ENCODE data around the gene MEIS2. TPM values are rescaled to one million over a fixed set of nuclear protein-coding genes. Genes with fewer than 3 reads are reported as not detected.

Gene MEIS2
- total and polyA plus RNA-seq, 12 donors, result 21.1 to 64.5 (median 48.5) TPM

DNA sequence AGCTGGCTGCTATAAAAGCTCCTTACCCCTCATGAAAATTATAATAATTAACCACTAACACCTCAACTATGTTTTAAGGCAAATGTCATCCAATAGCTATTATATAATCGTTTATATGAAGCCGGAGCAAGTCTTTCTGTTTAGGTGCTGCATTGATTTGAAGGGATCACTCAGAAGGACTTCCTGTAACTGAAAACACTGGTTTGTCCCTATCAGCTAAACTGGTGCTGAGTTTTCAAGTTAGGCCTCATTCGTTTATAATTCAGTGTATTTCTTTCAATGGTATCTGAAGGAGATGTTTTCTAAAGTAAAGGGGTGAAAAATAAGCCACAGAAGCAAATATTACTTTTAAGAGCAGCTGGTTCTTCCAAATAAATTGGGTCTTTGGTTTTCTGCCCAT lies 14.2 kb downstream of the MEIS2 start:
- intact Hi-C loops (cut with DNase I), result no loop called here
- no peaks in the 10 kb centered on the region for H3K9me3 ChIP-seq
- DNase-seq (no peak), ATAC-seq (no peak)
- no peaks in the 10 kb centered on the region for H3K27me3 ChIP-seq
- peaks cover 0 to 44% (median 9%) of the 10 kb centered on the region in 9 donors for H3K36me3 ChIP-seq
- TF ChIP-seq, protein P1, sequence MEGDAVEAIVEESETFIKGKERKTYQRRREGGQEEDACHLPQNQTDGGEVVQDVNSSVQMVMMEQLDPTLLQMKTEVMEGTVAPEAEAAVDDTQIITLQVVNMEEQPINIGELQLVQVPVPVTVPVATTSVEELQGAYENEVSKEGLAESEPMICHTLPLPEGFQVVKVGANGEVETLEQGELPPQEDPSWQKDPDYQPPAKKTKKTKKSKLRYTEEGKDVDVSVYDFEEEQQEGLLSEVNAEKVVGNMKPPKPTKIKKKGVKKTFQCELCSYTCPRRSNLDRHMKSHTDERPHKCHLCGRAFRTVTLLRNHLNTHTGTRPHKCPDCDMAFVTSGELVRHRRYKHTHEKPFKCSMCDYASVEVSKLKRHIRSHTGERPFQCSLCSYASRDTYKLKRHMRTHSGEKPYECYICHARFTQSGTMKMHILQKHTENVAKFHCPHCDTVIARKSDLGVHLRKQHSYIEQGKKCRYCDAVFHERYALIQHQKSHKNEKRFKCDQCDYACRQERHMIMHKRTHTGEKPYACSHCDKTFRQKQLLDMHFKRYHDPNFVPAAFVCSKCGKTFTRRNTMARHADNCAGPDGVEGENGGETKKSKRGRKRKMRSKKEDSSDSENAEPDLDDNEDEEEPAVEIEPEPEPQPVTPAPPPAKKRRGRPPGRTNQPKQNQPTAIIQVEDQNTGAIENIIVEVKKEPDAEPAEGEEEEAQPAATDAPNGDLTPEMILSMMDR (IDR thresholded peaks at IDR 0.05), result no peak
- peak overlapping the region in 1 of 10 donors; percentile 5 for H3K4me3 ChIP-seq
- WGBS, 2 donors, result 18 to 23% methylated on average over 3 of the region's 3 CpGs
- peaks cover 0 to 96% (median 52%) of the 10 kb centered on the region in 9 donors for H3K4me1 ChIP-seq
- H3K27ac ChIP-seq, result peak overlapping the region in 8 of 10 donors; percentile 3 to 62 (median 24)

DNA sequence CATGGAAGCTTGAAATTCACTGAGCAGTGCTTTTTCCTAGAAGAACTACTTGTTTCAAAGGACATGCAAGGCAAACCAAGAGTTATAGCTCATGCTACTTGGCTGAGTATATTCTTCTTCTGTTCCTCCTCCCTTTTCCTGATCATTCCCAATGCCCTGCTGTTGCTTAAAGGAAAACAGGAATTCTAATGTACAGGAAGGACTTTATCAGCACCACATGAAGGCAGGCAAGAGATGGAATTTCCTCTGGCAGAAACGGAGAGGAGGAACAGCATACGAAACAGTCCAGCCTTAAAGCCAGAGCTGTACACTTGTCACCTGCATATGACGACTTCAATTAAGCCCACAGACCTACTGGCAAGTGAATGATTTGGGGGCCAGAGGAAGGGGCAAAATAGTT lies 15.7 kb downstream of the MEIS2 start:
- peak overlapping the region in 5 of 10 donors; percentile 10 to 62 (median 36) for H3K27ac ChIP-seq
- intact Hi-C loops (cut with DNase I), result no loop called here
- H3K9me3 ChIP-seq, result no peaks in the 10 kb centered on the region
- H3K4me3 ChIP-seq, result no peak overlapping the region
- 11 to 30% methylated on average over 3 of the region's 3 CpGs for WGBS, 2 donors
- DNase-seq (no peak), ATAC-seq (peak in 3 of 8 donors; percentile 31 to 50 (median 33))
- peaks cover 0 to 95% (median 55%) of the 10 kb centered on the region in 9 donors for H3K4me1 ChIP-seq
- no peaks in the 10 kb centered on the region for H3K27me3 ChIP-seq
- peaks cover 0 to 43% (median 9%) of the 10 kb centered on the region in 9 donors for H3K36me3 ChIP-seq
- TF ChIP-seq, protein P1 (IDR thresholded peaks at IDR 0.05), result no peak

DNA sequence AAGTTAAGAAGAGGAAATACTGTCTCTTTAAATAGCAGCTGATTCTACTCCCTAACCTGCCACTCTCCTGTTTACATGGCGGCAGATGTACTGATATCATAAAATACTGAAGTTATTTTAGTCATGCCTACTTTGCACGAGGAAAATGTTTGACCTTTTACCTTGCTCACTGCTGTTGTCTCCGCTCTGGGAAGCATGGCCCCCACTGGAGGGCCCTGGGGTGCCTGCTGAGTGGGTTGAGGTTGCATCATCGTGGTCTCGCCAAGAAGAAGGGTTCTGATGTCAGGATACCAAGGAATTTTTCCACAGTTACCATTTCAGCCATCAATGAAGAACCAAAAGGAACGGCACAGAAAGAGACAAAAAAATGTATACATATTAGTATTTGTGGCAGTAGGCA lies 16.7 kb downstream of the MEIS2 start:
- 47 to 55% methylated on average over 6 of the region's 6 CpGs for WGBS, 2 donors
- ATAC-seq, result peak in 2 of 8 donors; percentile 31 to 54
- intact Hi-C loops (cut with DNase I), result no loop called here
- Histone ChIP-seq H3K27me3 (no peaks in the 10 kb centered on the region), H3K36me3 (peaks cover 0 to 39% (median 9%) of the 10 kb centered on the region in 9 donors), H3K9me3 (no peaks in the 10 kb centered on the region), H3K4me1 (peaks cover 2 to 96% (median 65%) of the 10 kb centered on the region in 9 donors), H3K27ac (peak overlapping the region in 6 of 10 donors; percentile 24 to 71 (median 46)), H3K4me3 (no peak overlapping the region)
- TF ChIP-seq, protein P1 (IDR thresholded peaks at IDR 0.05), result no peak
- DNase-seq, result no peak

DNA sequence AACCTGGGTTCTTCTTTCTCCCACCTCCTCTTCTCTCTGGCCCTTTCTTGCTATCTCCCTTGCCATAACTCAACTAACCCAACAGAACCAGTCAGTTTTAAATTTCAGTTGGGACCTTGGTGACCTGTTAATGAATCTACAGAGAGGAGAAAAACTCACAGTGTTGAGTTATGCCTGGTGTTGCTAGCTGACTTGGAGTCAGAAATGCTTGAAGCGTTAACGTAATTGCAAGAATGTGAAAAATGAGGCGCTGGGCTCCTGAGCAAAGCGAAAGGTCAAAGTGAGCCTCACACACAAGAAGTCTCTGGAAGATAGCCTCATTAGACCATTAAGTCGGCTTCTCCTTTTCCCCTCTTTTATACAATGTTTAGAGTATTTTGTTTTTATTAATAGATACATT lies 18.4 kb downstream of the MEIS2 start:
- Histone ChIP-seq H3K27me3 (no peaks in the 10 kb centered on the region), H3K9me3 (no peaks in the 10 kb centered on the region), H3K36me3 (peaks cover 0 to 43% (median 9%) of the 10 kb centered on the region in 9 donors), H3K27ac (peak overlapping the region; percentile 7 to 71 (median 56)), H3K4me3 (no peak overlapping the region), H3K4me1 (peaks cover 2 to 97% (median 63%) of the 10 kb centered on the region in 9 donors)
- intact Hi-C loops (cut with DNase I), result no loop called here
- ATAC-seq, result peak in 3 of 8 donors; percentile 29 to 52 (median 51)
- no peak for DNase-seq
- 35 to 58% methylated on average over 5 of the region's 5 CpGs for WGBS, 2 donors
- TF ChIP-seq, protein P1 (IDR thresholded peaks at IDR 0.05), result no peak

All from heart right ventricle (tissue), 16 donors.